GM19240 (cell line): ENCODE data around the gene PPM1M.
A peak's percentile ranks its signal among the peaks of the same experiment; 100 is the strongest.

Experiments used
- DNase-seq: peaks from one replicate; pipeline ENCODE4 v3.0.0; 2011; ENCODE audit warnings: low spot score; ENCODE audit not compliant: insufficient read length

Gene PPM1M

DNA sequence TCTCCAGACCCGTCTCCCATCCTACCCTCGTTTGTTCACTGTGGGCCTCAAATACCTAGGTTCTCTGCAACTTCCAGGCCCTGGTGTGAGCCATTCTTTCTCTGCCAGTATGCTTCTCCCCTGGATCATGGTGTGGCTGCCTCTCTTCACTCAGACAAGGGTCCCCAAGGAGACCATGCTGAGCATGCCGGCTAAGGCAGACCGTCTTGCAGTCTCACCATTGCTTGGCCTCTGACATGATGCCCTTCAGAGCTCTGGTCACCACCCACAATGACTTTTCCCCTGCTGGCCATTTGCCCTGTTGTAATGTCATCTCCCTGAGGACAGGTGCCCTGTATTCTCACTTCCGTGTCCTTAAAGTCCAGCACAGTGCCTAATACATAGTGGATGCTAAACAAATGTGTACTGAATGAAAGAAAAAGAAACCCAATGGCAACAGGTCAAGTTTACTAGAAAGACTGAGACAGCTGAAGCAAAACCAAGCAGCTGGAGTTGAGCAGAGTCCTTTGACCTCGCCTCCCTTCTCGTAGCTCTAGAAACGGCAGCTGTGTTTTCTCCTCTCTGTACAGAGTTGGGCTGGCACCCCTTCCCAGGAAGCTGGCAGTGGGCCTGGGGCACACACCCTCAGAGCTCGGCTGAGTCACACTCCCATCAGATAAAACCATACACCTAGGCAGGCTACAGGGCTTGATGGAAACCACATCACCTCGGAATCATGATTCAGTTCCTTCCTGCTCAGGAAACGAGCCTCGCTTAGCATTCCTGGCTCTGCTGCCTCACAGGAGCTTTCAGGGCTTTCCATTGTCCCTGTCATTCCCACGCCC lies 28.8 kb upstream of the PPM1M start:
- DNase-seq = no peak

- no peak for DNase-seq
These were observed 28.2 kb upstream of the PPM1M start for GRCh38 chr3:52217409-52217805.

GRCh38 chr3:52218026-52218425 lies 27.5 kb upstream of the PPM1M start:
- no peak for DNase-seq

- DNase-seq = no peak
These were observed 27.1 kb upstream of the PPM1M start for GRCh38 chr3:52218454-52218853.

GRCh38 chr3:52218937-52219650 lies 26.5 kb upstream of the PPM1M start:
- DNase-seq = no peak

- DNase-seq = peak; percentile 63
These were observed 25.1 kb upstream of the PPM1M start for GRCh38 chr3:52220380-52221026.

- no peak for DNase-seq
These were observed 24.4 kb upstream of the PPM1M start for GRCh38 chr3:52221141-52221562.

DNA sequence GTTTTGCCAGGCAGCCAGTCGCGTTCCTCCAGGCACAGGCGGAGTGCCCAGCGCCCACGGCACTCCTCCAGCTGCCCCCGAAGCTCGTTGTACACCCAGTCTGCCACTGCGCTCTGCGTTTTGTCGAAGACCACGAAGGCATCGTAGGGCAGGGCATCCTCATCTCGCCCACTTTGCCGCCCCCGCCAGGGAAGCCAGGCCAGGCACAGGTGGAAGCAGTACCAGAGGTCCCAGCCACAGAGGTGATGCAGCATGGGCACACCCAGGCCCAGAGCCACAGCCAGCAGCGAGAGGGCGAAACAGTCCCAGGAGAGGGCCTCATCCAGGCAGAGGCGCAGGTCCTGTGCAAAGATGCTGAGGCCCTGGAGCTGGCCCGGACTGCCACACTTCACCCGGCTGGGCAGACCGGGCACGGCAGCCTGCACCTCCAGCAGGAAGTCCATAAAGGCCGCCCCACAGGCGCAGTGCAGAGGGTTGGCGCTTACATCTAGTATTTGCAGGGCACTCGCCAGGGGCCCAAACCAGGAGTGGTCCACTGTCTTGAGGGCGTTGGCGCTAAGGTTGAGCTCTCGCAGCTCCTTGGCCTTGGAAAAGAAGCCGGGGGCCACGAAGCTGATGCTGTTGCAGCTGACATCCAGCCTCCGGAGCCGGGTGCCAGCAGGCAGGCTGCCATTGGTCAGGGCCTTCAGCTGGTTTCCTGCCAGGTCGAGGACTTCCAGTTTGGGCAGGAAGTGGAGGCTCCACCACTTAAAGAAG lies 23.8 kb upstream of the PPM1M start:
- DNase-seq = no peak

GRCh38 chr3:52222319-52223221 lies 23.0 kb upstream of the PPM1M start:
- DNase-seq = no peak

DNA sequence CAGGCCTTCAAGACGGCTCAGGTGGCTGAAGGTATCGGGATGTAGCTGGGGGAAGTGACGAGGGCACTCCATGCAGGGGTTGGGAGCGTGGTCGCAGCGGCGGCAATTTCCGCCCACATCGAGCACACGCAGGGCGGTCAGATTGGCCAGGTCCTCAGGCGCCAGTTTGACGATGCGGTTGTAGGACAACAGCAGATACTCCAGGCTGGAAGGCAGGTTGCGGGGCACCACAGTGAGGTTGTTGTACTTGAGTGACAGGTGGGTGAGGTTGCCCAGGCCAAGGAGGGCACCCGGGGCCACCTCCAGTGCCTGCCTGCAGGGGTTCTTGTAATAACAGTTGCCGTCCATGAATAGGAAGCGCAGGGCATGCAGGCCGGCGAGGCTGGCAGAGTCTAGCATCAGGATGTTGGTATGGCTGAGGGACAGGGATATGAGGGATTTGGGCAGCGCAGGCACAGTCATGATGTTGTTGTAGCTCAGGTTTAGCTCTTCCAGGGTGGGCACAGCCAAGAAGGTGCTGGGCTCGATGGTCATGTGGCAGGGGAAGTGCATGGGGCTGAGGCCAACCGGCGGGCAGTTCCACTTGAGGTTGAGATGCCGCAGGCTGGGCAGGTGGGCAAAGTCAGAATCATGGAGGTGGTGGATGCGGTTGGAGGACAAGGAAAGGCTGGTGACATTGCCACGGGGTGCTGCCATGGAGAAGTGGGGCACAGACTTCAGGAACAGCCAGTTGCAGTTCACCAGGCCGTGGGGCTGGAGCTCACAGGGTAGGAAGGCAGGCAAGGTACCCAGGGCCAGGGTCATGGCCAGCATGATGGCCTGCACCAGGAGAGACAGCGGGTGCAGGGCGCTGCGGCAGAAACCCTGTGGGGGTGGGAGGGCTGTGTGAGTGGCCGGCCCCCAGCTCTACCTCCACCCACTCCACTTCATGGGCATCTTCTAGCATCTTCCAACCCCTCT lies 21.8 kb upstream of the PPM1M start:
- no peak for DNase-seq

GRCh38 chr3:52225452-52226228 lies 19.9 kb upstream of the PPM1M start, which contains the start of gene TLR9:
Gene TLR9 (minus strand): TSS chr3:52225645. CDS start chr3:52225529, 116 bp downstream.
- DNase-seq = peak; percentile 84

DNA sequence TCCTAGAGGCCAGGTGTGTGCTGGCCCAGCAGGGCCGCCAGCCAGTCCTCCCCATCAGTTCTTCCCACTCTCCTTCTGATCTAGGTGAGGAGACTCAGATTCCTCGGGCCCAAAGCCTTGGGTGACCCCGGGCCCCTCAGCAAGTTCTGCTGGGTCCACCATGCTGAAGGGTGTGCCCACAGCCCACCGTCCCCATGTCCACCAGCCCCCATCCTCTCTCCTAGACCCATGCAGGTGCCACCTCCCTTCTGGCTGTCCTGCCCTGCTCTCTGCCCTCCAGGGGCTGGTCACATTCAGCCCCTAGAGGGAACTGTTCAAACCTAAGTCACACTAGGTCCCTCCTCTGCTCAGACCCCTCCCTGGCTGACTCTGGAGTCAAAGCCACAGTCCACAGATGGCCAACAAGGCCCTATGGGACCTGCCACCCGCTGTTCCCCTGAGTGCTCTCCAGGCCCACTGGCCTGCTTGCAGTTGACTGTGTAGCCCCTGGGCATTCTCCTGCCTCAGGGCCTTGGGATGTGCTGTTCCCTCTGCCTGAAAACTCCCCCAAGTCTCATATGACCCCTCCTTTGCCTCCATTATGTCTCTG lies 19.2 kb upstream of the PPM1M start:
- no peak for DNase-seq

DNA sequence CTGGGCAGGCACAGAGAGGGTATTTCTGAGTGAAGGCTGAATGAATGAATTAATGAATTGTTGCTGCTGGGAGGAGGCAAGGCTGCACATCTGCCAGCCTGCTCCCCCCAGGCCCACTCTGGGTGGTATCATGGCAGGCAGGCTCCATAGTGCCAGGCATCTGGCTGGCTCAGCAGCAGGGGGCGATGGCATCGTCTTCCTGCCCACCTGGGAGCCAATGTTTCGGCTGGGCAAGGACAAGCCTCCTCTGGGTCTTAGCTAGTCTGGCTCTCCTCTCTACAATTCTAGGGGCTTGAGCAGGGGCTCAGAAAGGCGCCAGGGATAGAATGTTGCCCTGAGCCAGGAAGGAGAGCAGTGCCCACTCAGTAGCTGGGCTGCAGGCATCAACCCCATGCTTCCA lies 18.4 kb upstream of the PPM1M start:
- DNase-seq = no peak

- no peak for DNase-seq
These were observed 17.8 kb upstream of the PPM1M start for GRCh38 chr3:52227766-52228165.

DNA sequence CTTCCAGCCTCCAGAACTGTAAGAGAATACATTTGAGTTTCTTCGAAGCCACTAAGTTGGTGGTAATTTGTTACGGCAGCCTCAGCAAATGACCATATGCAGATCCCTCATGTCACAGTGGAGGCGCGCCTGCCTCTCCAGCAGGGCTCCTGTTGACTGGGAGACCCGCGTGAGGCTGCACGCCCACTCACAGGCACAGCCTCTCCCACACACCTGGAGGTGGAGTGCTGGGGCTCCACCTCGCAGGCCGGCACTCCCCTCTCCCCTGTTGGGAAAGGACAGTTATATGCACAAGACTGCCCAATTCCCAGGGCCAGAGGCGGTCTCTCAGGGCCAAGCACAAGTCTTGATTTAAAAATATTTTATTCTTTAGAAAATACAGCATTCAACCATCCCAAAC lies 17.3 kb upstream of the PPM1M start:
- no peak for DNase-seq

- no peak for DNase-seq
These were observed 16.7 kb upstream of the PPM1M start for GRCh38 chr3:52228751-52229291.

DNA sequence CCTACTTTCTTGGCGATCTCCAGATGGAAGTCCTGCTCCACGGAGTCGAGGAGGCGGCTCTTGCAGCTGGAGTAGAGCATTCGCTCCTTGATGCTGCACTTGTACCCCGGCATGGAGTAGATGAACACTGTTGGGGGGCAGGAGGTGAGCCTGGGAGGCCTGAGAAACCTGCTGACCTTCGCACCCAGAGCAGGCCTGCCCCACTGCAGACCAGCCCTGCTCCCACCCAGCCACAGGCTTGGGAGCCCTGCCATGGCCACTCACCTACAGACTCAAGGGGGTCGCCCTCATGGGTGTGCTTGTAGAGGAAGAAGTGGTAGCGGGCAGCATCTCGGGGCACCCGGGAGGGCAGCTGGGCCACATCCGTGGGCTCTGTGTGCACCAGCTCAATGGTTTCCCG lies 15.9 kb upstream of the PPM1M start:
- DNase-seq = no peak

DNA sequence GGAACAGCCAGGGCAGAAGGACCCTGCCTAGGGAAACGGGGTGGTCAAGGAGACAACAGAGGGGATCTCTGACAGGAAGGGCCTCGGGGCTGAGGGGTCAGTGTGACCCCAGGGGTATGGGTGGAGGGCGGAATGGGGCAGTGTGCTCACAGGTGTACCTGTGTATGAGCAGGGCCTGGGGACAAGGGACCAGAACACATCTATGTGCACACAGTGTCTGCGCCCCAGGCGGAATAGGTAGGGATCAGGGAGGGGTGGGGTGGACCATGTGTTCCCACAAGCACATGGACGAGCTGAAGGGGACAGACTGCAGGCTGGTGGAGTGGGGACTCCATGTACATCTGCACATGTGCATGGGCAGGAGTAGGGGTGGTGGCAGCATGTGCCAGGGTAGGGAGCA lies 15.1 kb upstream of the PPM1M start:
- DNase-seq = no peak
